ENCODE measurements around the gene SEPTIN6. TPM values are rescaled to one million over a fixed set of nuclear protein-coding genes. Genes with fewer than 3 reads are reported as not detected.

Gene SEPTIN6
- total and polyA plus RNA-seq, 2 of the 4 experiments (the other 2 are of a cell fraction), result 16.2 to 19.0 TPM

DNA sequence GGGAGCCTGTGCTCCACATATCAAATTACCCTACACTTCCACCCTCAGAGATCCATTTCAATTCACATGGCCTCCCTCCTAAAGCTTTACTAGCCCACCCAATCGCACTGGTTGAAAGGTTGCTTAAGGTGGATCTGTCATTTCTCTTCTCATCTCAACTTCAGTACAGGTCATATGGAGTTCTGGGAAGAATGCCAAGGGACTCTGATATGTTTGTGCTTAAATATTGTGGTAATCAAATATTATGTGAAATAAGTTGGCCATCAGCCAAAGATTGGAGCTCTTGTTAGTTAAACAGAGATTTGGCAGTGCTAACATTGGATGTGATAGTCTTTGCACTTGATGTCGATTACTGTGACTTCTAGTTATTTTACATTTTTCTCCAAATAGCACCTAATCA is 20.5 kb downstream of the SEPTIN6 start:
- Histone ChIP-seq H3K4me2 (ENCODE audit: low read depth, low read length) (no peak overlapping the region), H3K18ac (ENCODE audit: low read depth, low read length) (no peak overlapping the region), H2BK15ac (ENCODE audit: low read depth, low read length) (no peak overlapping the region), H2AK9ac (replicated peaks; ENCODE audit: low read depth, low read length, poor library complexity) (no peak overlapping the region), H2BK20ac (ENCODE audit: low read depth, low read length) (no peak overlapping the region), H3K4me1 (ENCODE audit: control insufficient read depth, insufficient read depth, low read length) (peaks cover 5% of the 10 kb centered on the region), H2AFZ (replicated peaks; ENCODE audit: low read length, poor library complexity) (no peak overlapping the region), H3K56ac (ENCODE audit: extremely low read depth, insufficient read depth, low read length) (no peak overlapping the region), H4K5ac (ENCODE audit: low read depth, low read length) (no peak overlapping the region), H3K36me3 (ENCODE audit: control insufficient read depth, insufficient read depth, low read length) (peaks cover 2% of the 10 kb centered on the region; the same call in 1 of the 2 replicates), H3K9me3 (ENCODE audit: control insufficient read depth, insufficient read depth, low read length) (no peaks in the 10 kb centered on the region), H2BK5ac (ENCODE audit: low read depth, low read length, poor library complexity, severe bottlenecking) (no peak overlapping the region), H3K14ac (replicated peaks; ENCODE audit: low read depth, low read length) (no peak overlapping the region), H3K4me3 (ENCODE audit: insufficient read depth, low read depth, low read length) (no peak overlapping the region), H2BK120ac (ENCODE audit: low read depth, low read length) (no peak overlapping the region), H4K8ac (ENCODE audit: low read depth in 2 of 2, low read length in 2 of 2) (no peak overlapping the region), H2AK5ac (ENCODE audit: low read depth, low read length) (no peak overlapping the region), H3K79me1 (ENCODE audit: low read depth in 1 of 2, low read length in 2 of 2) (no peaks in the 10 kb centered on the region), H3K9ac (ENCODE audit: low read depth, low read length) (no peak overlapping the region), H3K4ac (ENCODE audit: low read depth, low read length) (no peak overlapping the region), H3K23ac (ENCODE audit: low read depth, low read length) (no peak overlapping the region), H3K27ac (ENCODE audit: insufficient read depth, low read length) (no peak overlapping the region), H3K9me1 (ENCODE audit: insufficient read depth, low read length) (peaks cover 3% of the 10 kb centered on the region; the same call in 1 of the 2 replicates), H3K27me3 (ENCODE audit: control insufficient read depth, insufficient read depth, low read length) (no peaks in the 10 kb centered on the region), H4K91ac (ENCODE audit: insufficient read depth, low read depth, low read length) (no peak overlapping the region), H4K20me1 (ENCODE audit: insufficient read depth, low read length) (no peaks in the 10 kb centered on the region)
- in situ Hi-C loops (cut with MboI; ENCODE audit: low sequenced_read_pairs), result no loop called here
- DNase-seq (peak; percentile 40), ATAC-seq (ENCODE audit: low read depth) (no peak)
- ChIA-PET POLR2A (ENCODE audit: unreplicated experiment) (no interaction called here), CTCF (interaction anchor here (0.8 kb wide), 1 partner anchor 35 kb away, joined by 3 read pairs; no protein-coding TSS in a partner anchor)
- dilution Hi-C loops (cut with HindIII; ENCODE audit: low sequenced_read_pairs, unreplicated experiment), result no loop called here
- no TSS peak for BruUV-seq (replicated peaks)
- TF ChIP-seq, protein P1, sequence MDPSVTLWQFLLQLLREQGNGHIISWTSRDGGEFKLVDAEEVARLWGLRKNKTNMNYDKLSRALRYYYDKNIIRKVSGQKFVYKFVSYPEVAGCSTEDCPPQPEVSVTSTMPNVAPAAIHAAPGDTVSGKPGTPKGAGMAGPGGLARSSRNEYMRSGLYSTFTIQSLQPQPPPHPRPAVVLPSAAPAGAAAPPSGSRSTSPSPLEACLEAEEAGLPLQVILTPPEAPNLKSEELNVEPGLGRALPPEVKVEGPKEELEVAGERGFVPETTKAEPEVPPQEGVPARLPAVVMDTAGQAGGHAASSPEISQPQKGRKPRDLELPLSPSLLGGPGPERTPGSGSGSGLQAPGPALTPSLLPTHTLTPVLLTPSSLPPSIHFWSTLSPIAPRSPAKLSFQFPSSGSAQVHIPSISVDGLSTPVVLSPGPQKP (IDR thresholded peaks at IDR 0.05; ENCODE audit: borderline replicate concordance, low read depth, low read length), result no peak
- TF ChIP-seq MAFK (IDR thresholded peaks at IDR 0.05; ENCODE audit: low read depth, low read length), result no peak
- TF ChIP-seq RAD21 (IDR thresholded peaks at IDR 0.05; ENCODE audit: low read length), result no peak
- TF ChIP-seq CHD1 (IDR thresholded peaks at IDR 0.05; ENCODE audit: low read depth, low read length), result no peak
- no peak for TF ChIP-seq RCOR1 (IDR thresholded peaks at IDR 0.05; ENCODE audit: insufficient replicate concordance, low read length)
- TF ChIP-seq RFX5 (IDR thresholded peaks at IDR 0.05; ENCODE audit: low read depth, low read length), result no peak
- TF ChIP-seq SMC3 (IDR thresholded peaks at IDR 0.05; ENCODE audit: low read depth, low read length), result no peak
- no peak for TF ChIP-seq NFE2L2 (IDR thresholded peaks at IDR 0.05; ENCODE audit: low read depth, low read length)
- TF ChIP-seq, protein P2, sequence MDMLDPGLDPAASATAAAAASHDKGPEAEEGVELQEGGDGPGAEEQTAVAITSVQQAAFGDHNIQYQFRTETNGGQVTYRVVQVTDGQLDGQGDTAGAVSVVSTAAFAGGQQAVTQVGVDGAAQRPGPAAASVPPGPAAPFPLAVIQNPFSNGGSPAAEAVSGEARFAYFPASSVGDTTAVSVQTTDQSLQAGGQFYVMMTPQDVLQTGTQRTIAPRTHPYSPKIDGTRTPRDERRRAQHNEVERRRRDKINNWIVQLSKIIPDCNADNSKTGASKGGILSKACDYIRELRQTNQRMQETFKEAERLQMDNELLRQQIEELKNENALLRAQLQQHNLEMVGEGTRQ (IDR thresholded peaks at IDR 0.05; ENCODE audit: low read depth, low read length), result no peak
- TF ChIP-seq MAZ (IDR thresholded peaks at IDR 0.05; ENCODE audit: borderline replicate concordance, low read depth, low read length), result no peak
- TF ChIP-seq, protein P3, sequence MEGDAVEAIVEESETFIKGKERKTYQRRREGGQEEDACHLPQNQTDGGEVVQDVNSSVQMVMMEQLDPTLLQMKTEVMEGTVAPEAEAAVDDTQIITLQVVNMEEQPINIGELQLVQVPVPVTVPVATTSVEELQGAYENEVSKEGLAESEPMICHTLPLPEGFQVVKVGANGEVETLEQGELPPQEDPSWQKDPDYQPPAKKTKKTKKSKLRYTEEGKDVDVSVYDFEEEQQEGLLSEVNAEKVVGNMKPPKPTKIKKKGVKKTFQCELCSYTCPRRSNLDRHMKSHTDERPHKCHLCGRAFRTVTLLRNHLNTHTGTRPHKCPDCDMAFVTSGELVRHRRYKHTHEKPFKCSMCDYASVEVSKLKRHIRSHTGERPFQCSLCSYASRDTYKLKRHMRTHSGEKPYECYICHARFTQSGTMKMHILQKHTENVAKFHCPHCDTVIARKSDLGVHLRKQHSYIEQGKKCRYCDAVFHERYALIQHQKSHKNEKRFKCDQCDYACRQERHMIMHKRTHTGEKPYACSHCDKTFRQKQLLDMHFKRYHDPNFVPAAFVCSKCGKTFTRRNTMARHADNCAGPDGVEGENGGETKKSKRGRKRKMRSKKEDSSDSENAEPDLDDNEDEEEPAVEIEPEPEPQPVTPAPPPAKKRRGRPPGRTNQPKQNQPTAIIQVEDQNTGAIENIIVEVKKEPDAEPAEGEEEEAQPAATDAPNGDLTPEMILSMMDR (conservative IDR thresholded peaks at IDR 0.05; ENCODE audit: low read depth, low read length), result no peak
- no peak for TF ChIP-seq POLR2A (IDR thresholded peaks at IDR 0.05; ENCODE audit: low read depth, low read length)
- no peak for TF ChIP-seq BHLHE40 (IDR thresholded peaks at IDR 0.05; ENCODE audit: low read depth, low read length)
- intact Hi-C loops (cut with micrococcal nuclease), result no loop called here
- no CpG with 5 or more reads among the region's 2 CpGs for WGBS, 2 experiments (ENCODE audit: extremely low coverage in 2 of 2, insufficient read length in 1 of 2)

Measured in IMR-90 (cell line).